Neural progenitor cell (in vitro differentiated cells): ENCODE results near the gene ERCC6L. TPM values are rescaled to one million over a fixed set of nuclear protein-coding genes. Genes with fewer than 3 reads are reported as not detected.

Experiments used
- DNase-seq: peaks from one replicate; pipeline ENCODE4 v3.0.0-alpha.2; 2016; ENCODE audit warnings: low spot score
- H2AFZ ChIP-seq: fragments of 200-600 bp; sonication (generic); replicated peaks from 2 replicates; pipeline ENCODE4 v1.6.1; 2016; ENCODE audit warnings: antibody characterized with exemption
- H3F3A ChIP-seq: fragments of 200-600 bp; sonication (generic); 2 replicates; pipeline ENCODE4 v1.6.1; 2016; ENCODE audit warnings: antibody characterized with exemption, low read depth
- H3K27ac ChIP-seq: fragments of 200-600 bp; sonication (generic); 2 replicates; pipeline ENCODE4 v1.5.1; 2016; ENCODE audit warnings: mild to moderate bottlenecking
- H3K27me3 ChIP-seq: fragments of 200-600 bp; sonication (generic); 2 replicates; pipeline ENCODE4 v1.6.1; 2016; ENCODE audit warnings: mild to moderate bottlenecking, moderate library complexity
- H3K36me3 ChIP-seq: fragments of 200-600 bp; sonication (generic); 2 replicates; pipeline ENCODE4 v1.5.1; 2016
- H3K4me1 ChIP-seq: fragments of 200-600 bp; sonication (generic); 2 replicates; pipeline ENCODE4 v1.6.1; 2016; ENCODE audit warnings: mixed run types
- H3K4me2 ChIP-seq: fragments of 200-600 bp; sonication (generic); 2 replicates; pipeline ENCODE4 v1.6.1; 2016
- H3K4me3 ChIP-seq: fragments of 200-600 bp; sonication (generic); 2 replicates; pipeline ENCODE4 v1.5.1; 2016
- H3K79me2 ChIP-seq: fragments of 200-600 bp; sonication (generic); 2 replicates; pipeline ENCODE4 v1.6.1; 2016; ENCODE audit warnings: low read depth
- H3K9ac ChIP-seq: fragments of 200-600 bp; sonication (generic); 2 replicates; pipeline ENCODE4 v1.6.1; 2016
- H3K9me3 ChIP-seq: fragments of 200-600 bp; sonication (generic); 2 replicates; pipeline ENCODE4 v1.5.1; 2016; ENCODE audit warnings: low read depth
- H4K20me1 ChIP-seq: fragments of 200-600 bp; sonication (generic); 2 replicates; pipeline ENCODE4 v1.6.1; 2016; ENCODE audit warnings: low read depth
- H3K27ac Mint-ChIP-seq: 3 replicates; pipeline ENCODE4 v1.8.0; 2021; ENCODE audit warnings: mixed read lengths
- H3K27me3 Mint-ChIP-seq: 2 replicates; pipeline ENCODE4 v1.8.0; 2022; ENCODE audit warnings: low read depth, mild to moderate bottlenecking, inconsistent platforms, moderate library complexity, mixed read lengths; ENCODE audit not compliant: insufficient read depth
- H3K36me3 Mint-ChIP-seq: 3 replicates; pipeline ENCODE4 v1.8.0; 2021; ENCODE audit warnings: mixed read lengths
- H3K4me1 Mint-ChIP-seq: 3 replicates; pipeline ENCODE4 v1.8.0; 2021; ENCODE audit warnings: mixed read lengths
- H3K4me3 Mint-ChIP-seq: 3 replicates; pipeline ENCODE4 v1.8.0; 2021; ENCODE audit warnings: mild to moderate bottlenecking, moderate library complexity, mixed read lengths
- H3K9me3 Mint-ChIP-seq: 3 replicates; pipeline ENCODE4 v1.8.0; 2020; ENCODE audit warnings: mixed read lengths
- CTCF ChIP-seq: fragments of 200-600 bp; sonication (generic); IDR thresholded peaks from 2 replicates; pipeline ENCODE4 v1.5.1; 2017; ENCODE audit warnings: antibody characterized with exemption, mild to moderate bottlenecking
- EZH2 ChIP-seq: fragments of 200-600 bp; sonication (generic); IDR thresholded peaks from 2 replicates; pipeline ENCODE4 v1.6.1; 2017; ENCODE audit warnings: antibody characterized with exemption, mild to moderate bottlenecking, moderate library complexity
- EZH2phosphoT487 ChIP-seq: fragments of 200-600 bp; sonication (generic); IDR thresholded peaks from 2 replicates; pipeline ENCODE4 v1.6.1; 2017; ENCODE audit warnings: antibody characterized with exemption
- total RNA-seq: library from RNA; depleted of rRNA; stranded (reverse); fragments of >200 nt; gene quantifications from 2 replicates; pipeline ENCODE4 v1.2.3, GENCODE V29; 2015; ENCODE audit warnings: low replicate concordance

ERCC6L gene
- total RNA-seq, 1 donor from 2014 or later: 34.5 TPM

GRCh38 chrX:72271812-72272211 is 33.0 kb upstream of the ERCC6L start:
- no peak overlapping the region for H3K4me2 ChIP-seq
- no peak for TF ChIP-seq EZH2phosphoT487
- no peak for TF ChIP-seq CTCF
- no peak for TF ChIP-seq EZH2

DNA sequence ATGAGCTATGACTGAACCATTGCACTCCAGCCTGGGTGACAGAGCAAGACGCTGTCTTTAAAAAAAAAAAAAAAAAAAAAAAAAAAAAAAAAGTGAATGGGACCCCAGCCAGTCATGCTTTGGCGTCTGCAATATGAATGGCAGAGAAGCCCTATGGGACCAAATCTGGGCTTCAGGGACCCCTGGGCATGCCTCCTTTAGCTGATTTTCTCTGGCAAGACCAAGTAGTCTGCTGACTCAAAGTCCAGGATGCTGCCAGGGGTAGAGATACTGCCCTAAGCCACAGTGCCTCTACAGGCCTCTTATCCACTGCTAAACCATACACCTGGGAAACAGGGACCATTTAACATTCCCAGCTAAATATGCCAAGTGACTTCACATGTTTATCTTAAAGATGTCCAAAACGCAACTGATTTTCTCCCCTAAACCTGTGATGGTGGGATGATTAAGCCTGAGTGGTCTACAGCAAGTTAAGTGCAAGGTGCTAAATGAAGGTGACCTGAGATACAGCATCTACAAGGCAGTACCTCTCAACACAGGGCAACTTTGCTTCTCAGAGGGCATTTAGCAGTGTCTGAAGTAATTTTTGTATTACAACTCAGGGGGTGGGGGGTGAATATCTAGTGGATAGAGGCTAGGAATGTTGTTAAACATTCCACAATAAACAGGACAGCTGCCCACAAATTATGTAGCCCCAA is 32.4 kb upstream of the ERCC6L start:
- Histone ChIP-seq H3K27me3 (no peaks in the 10 kb centered on the region), H3K36me3 (peaks cover 2% of the 10 kb centered on the region), H3K4me3 (no peak overlapping the region), H3K9me3 (no peaks in the 10 kb centered on the region), H3K79me2 (peaks cover 27% of the 10 kb centered on the region), H3K4me2 (no peak overlapping the region), H3K9ac (no peak overlapping the region), H3K27ac (no peak overlapping the region), H3K4me1 (peaks cover 8% of the 10 kb centered on the region), H4K20me1 (peaks cover 48% of the 10 kb centered on the region), H2AFZ (no peak overlapping the region), H3F3A (peaks cover 13% of the 10 kb centered on the region)
- TF ChIP-seq CTCF (no peak), EZH2phosphoT487 (no peak), EZH2 (no peak)
- Mint-ChIP-seq H3K27me3 (peaks cover 2% of the 10 kb centered on the region), H3K4me1 (peaks cover 47% of the 10 kb centered on the region), H3K9me3 (no peaks in the 10 kb centered on the region), H3K27ac (no peak overlapping the region), H3K4me3 (no peak overlapping the region), H3K36me3 (peaks cover 53% of the 10 kb centered on the region)
- no peak for DNase-seq

More at GRCh38 chrX:72271812-72272211, 33.0 kb upstream of the ERCC6L start:
- Histone ChIP-seq H3K9ac (no peak overlapping the region), H3K36me3 (peaks cover 2% of the 10 kb centered on the region), H3F3A (peaks cover 13% of the 10 kb centered on the region), H3K4me1 (peaks cover 8% of the 10 kb centered on the region), H3K9me3 (no peaks in the 10 kb centered on the region), H2AFZ (no peak overlapping the region), H4K20me1 (peaks cover 51% of the 10 kb centered on the region), H3K79me2 (peaks cover 33% of the 10 kb centered on the region), H3K27me3 (no peaks in the 10 kb centered on the region), H3K4me3 (no peak overlapping the region), H3K27ac (no peak overlapping the region)
- DNase-seq: no peak
- peaks cover 2% of the 10 kb centered on the region for H3K27me3 Mint-ChIP-seq
- peaks cover 51% of the 10 kb centered on the region for H3K36me3 Mint-ChIP-seq
- H3K27ac Mint-ChIP-seq: no peak overlapping the region
- no peak overlapping the region for H3K4me3 Mint-ChIP-seq
- peaks cover 47% of the 10 kb centered on the region for H3K4me1 Mint-ChIP-seq
- H3K9me3 Mint-ChIP-seq: no peaks in the 10 kb centered on the region

- no peak overlapping the region for H3K4me3 Mint-ChIP-seq
- H4K20me1 ChIP-seq: peaks cover 40% of the 10 kb centered on the region
These were observed 31.6 kb upstream of the ERCC6L start for GRCh38 chrX:72270316-72270866.

More at GRCh38 chrX:72270316-72270866, 31.6 kb upstream of the ERCC6L start:
- Histone ChIP-seq H3K27ac (no peak overlapping the region), H3K4me3 (no peak overlapping the region), H3K36me3 (peaks cover 2% of the 10 kb centered on the region), H3K9ac (no peak overlapping the region), H3F3A (peaks cover 13% of the 10 kb centered on the region), H3K4me1 (peaks cover 8% of the 10 kb centered on the region), H2AFZ (no peak overlapping the region), H3K4me2 (no peak overlapping the region), H3K27me3 (no peaks in the 10 kb centered on the region), H3K79me2 (peaks cover 18% of the 10 kb centered on the region), H3K9me3 (no peaks in the 10 kb centered on the region)
- DNase-seq: no peak
- Mint-ChIP-seq H3K36me3 (peaks cover 48% of the 10 kb centered on the region), H3K27ac (no peak overlapping the region), H3K4me1 (peaks cover 39% of the 10 kb centered on the region), H3K27me3 (peaks cover 2% of the 10 kb centered on the region), H3K9me3 (no peaks in the 10 kb centered on the region)
- TF ChIP-seq CTCF (no peak), EZH2 (no peak)
